HG02852 (cell line): Measurements from ENCODE around the gene OPN1MW3.
"Not testable (repeated sequence)": the region's sequence is repeated elsewhere in the genome, so short reads cannot be mapped to it uniquely, and the experiment has no call there.

ENCODE experiments used
- ATAC-seq: cut with Tn5 transposase; IDR thresholded peaks from one replicate; pipeline ENCODE4 v1.9.1; 2021; ENCODE audit warnings: mild to moderate bottlenecking, moderate library complexity; ENCODE audit not compliant: unreplicated experiment

The OPN1MW3 gene

DNA sequence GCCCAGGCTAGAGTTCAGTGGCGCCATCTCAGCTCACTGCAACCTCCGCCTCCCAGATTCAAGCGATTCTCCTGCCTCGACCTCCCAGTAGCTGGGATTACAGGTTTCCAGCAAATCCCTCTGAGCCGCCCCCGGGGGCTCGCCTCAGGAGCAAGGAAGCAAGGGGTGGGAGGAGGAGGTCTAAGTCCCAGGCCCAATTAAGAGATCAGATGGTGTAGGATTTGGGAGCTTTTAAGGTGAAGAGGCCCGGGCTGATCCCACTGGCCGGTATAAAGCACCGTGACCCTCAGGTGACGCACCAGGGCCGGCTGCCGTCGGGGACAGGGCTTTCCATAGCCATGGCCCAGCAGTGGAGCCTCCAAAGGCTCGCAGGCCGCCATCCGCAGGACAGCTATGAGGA, at the start of gene OPN1MW3:
Gene OPN1MW3 (plus strand): TSS at position 301 of the 400 bp plus-strand sequence. CDS start 38 bp downstream, at position 339.
- ATAC-seq: not testable (repeated sequence)

- ATAC-seq: peak; percentile 65
Observed at GRCh38 chrX:154209670-154210418, 47.5 kb upstream of the OPN1MW3 start.

- not testable (repeated sequence) for ATAC-seq
Observed at GRCh38 chrX:154211057-154211456, 46.3 kb upstream of the OPN1MW3 start.

GRCh38 chrX:154211499-154211898, 45.9 kb upstream of the OPN1MW3 start:
- not testable (repeated sequence) for ATAC-seq

DNA sequence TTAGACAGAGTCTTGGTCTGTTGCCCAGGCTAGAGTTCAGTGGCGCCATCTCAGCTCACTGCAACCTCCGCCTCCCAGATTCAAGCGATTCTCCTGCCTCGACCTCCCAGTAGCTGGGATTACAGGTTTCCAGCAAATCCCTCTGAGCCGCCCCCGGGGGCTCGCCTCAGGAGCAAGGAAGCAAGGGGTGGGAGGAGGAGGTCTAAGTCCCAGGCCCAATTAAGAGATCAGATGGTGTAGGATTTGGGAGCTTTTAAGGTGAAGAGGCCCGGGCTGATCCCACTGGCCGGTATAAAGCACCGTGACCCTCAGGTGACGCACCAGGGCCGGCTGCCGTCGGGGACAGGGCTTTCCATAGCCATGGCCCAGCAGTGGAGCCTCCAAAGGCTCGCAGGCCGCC, 37.9 kb upstream of the OPN1MW3 start, which contains the start of gene OPN1MW2:
Gene OPN1MW2 (plus strand): TSS at position 301 of the 400 bp plus-strand sequence. CDS start 60 bp downstream, at position 361.
- ATAC-seq: not testable (repeated sequence)

DNA sequence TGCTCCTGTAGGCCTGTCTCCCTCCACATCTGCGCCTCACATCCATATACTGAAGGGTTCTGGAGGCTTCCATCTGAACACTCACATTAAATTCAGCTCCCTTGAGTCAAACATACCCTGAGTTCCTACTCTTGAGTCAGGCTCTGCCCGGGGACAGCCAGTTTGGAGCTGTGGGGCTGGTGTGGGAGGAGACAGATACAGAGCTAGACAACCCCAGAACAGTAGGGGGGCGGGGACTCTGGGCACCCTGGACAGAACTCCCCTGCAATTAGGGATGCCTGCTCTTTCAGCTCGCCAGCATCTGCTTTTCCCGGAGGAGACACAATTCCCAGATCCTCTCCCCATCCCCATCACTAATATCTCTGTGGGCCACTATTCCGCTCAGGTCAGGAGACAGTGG, 32.1 kb upstream of the OPN1MW3 start:
- not testable (repeated sequence) for ATAC-seq

- not testable (repeated sequence) for ATAC-seq
Observed at GRCh38 chrX:154226706-154227105, 30.7 kb upstream of the OPN1MW3 start.

- ATAC-seq: not testable (repeated sequence)
Observed at GRCh38 chrX:154231443-154231842, 25.9 kb upstream of the OPN1MW3 start.

DNA sequence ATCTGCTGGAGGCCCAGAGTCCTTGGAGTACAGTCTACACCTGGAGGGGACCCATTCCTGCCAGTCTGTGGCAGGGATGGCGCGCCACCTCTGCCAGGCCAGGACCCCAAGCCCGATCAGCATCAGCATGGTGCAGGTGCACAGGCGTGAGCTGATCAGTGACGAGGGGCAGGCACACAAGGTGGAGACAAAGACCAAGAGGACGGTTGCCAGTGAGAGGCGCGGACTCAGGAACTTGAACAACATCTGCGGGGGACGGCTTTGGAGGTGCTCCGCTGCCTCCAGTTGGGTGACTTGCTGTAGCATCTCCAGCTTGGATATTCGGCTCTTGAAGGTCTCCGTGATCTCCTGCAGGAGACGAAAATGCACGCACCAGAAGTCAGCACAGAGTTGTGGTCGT, 23.8 kb upstream of the OPN1MW3 start:
- not testable (repeated sequence) for ATAC-seq

GRCh38 chrX:154238939-154239559, 18.3 kb upstream of the OPN1MW3 start:
- not testable (repeated sequence) for ATAC-seq

DNA sequence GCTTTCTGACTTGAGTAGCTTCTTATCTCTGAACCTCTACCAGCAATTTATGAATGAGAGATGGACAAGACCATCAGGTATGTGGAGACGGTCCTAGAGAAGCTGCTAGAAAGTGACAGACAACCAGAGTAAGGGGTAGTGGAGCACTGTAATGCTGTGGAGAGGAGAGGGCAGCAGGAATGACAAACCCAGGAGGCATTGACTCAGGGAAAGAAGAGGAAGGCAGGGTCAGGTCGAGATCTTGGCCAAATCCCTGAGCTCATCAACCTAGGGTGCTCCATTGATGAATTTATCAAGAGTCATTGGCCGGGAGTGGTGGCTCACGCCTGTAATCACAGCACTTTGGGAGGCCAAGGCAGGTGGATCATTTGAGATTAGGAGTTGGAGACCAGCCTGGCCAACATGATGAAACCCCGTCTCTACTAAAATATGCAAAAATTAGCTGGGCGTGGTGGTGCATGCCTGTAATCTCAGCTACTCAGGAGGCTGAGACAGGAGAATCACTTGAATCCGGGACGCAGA, 17.3 kb upstream of the OPN1MW3 start:
- not testable (repeated sequence) for ATAC-seq

DNA sequence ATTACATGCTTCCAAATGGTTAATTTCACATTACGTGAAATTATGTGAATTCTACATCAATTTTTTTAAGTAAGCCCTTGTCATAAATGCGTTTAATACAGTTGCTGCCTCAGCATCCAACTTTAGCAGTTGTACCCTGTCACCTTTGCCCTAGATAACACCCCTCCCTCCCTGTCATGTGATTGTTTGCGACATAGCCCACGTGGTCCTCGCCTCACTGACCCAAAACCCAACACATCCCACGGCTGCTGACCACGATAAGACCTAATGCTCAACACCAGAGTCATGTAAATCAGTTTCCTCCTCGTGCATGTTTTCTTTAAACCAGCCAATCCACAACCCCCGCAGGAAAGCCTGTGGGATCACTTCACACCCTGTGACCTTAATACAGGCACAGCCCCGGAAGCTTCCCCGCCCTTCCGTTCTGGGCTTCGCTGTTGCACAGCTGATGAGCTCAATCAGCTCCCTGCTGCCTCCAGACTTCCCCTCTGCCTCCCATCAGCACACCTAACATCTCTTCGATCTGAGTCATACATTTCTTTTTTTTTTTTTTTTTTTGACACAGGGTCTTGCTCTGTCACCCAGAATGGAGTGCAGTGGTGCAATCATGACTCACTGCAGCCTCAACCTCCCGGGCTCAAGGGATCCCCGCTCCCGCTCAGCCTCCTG, 9.9 kb upstream of the OPN1MW3 start:
- peak; percentile 70 for ATAC-seq

DNA sequence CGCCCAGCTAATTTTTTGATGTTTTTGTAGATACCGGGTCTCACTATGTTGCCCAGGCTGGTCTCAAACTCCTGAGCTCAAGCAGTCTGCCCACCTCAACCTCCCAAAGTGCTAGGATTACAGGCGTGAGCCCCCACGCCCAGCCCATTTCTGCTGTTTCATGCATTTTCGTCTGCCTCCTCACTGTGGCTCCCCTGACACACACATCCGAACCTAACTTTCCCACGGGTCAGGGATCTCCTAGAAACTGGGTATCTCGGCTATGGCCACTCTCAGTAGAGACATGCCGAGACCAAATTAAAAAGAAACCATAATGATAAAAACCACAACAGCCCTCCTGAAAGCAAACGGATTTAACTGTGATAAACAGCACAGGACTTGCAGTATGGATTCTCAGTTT, 9.3 kb upstream of the OPN1MW3 start:
- ATAC-seq: not testable (repeated sequence)

DNA sequence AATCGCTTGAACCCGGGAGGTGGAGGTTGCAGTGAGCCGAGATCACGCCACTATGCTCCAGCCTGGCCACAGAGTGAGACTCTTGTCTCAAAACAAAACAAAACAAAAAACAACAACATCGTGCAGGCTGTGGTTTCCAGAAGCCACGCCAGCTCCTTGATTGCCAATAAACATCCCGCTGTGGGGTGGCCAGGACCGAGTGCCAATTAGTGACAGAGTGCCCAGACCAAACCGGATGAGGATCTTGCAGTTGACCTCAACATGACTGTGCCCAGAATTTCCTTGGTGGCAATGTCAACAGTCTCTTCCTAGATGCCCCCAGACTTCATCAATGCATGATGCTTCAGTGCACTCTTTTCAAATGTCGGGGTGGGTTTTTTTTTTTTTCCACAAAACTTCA, 1.3 kb downstream of the OPN1MW3 start:
- ATAC-seq: not testable (repeated sequence)

DNA sequence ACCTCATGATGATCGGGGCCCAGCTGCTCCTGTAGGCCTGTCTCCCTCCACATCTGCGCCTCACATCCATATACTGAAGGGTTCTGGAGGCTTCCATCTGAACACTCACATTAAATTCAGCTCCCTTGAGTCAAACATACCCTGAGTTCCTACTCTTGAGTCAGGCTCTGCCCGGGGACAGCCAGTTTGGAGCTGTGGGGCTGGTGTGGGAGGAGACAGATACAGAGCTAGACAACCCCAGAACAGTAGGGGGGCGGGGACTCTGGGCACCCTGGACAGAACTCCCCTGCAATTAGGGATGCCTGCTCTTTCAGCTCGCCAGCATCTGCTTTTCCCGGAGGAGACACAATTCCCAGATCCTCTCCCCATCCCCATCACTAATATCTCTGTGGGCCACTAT, 5.7 kb downstream of the OPN1MW3 start:
- not testable (repeated sequence) for ATAC-seq

GRCh38 chrX:154269245-154269644, 11.9 kb downstream of the OPN1MW3 start:
- ATAC-seq: not testable (repeated sequence)

GRCh38 chrX:154284489-154285338, 27.3 kb downstream of the OPN1MW3 start:
- ATAC-seq: not testable (repeated sequence)

DNA sequence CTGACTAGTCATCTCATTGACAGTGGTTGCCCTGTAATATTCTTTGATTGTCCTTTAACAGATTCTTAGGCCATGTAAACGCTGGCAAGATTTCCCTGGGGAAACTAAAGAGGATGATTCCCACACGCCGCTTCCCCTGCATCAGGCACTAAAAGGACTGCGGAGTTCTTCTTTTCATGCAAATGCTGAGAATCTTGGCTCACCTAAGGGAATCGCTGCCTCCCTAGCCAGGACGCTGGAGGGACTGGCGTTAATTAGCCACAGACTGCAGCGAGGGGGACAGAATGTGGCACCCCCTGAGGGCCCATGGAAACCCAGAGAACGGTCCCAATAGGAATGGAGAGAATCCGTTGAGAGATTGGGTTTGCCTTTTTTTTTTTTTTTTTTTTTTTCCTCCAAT, 29.0 kb downstream of the OPN1MW3 start:
- not testable (repeated sequence) for ATAC-seq

GRCh38 chrX:154294791-154295574, 37.6 kb downstream of the OPN1MW3 start, which contains the start of gene TEX28:
Gene TEX28, minus strand, starts transcription at chrX:154295124. Its CDS starts 3,007 bp downstream, at chrX:154292117.
- ATAC-seq: no peak
